Suprapubic skin (tissue), 3 donors: Measurements from ENCODE around the gene LRRC8B.

Experiments used
- EP300 ChIP-seq: sonication (generic); formaldehyde crosslinking; IDR thresholded peaks from one replicate; pipeline ENCODE4 v1.6.1; 2017; ENCODE audit warnings: antibody characterized with exemption
- POLR2A ChIP-seq, 2 donors: fragments of 450-650 bp; IDR thresholded peaks; one replicate each; pipeline ENCODE4 v1.6.1; 2017; ENCODE audit warnings: antibody characterized with exemption in 2 of 2, mild to moderate bottlenecking in 2 of 2, moderate library complexity in 2 of 2
- TF ChIP-seq, protein P1 (sequence below), 2 donors: fragments of 200-600 bp in 1 of 2; fragments of 450-650 bp in 1 of 2; sonication (generic) in 1 of 2; IDR thresholded peaks; one replicate each; pipeline ENCODE4 v1.5.1; 2016 to 2019; ENCODE audit warnings: antibody characterized with exemption in 2 of 2, mild to moderate bottlenecking in 1 of 2, moderate library complexity in 1 of 2

- TF ChIP-seq EP300 (no peak), POLR2A (IDR thresholded peaks at IDR 0.05) (no peak)
- TF ChIP-seq, protein P1, sequence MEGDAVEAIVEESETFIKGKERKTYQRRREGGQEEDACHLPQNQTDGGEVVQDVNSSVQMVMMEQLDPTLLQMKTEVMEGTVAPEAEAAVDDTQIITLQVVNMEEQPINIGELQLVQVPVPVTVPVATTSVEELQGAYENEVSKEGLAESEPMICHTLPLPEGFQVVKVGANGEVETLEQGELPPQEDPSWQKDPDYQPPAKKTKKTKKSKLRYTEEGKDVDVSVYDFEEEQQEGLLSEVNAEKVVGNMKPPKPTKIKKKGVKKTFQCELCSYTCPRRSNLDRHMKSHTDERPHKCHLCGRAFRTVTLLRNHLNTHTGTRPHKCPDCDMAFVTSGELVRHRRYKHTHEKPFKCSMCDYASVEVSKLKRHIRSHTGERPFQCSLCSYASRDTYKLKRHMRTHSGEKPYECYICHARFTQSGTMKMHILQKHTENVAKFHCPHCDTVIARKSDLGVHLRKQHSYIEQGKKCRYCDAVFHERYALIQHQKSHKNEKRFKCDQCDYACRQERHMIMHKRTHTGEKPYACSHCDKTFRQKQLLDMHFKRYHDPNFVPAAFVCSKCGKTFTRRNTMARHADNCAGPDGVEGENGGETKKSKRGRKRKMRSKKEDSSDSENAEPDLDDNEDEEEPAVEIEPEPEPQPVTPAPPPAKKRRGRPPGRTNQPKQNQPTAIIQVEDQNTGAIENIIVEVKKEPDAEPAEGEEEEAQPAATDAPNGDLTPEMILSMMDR (IDR thresholded peaks at IDR 0.05), result no peak
These were observed 3.2 kb downstream of the LRRC8B start for GRCh38 chr1:89527750-89528381.
